Transverse colon (tissue), 4 donors: ENCODE data around the gene ST3GAL3. TPM values are rescaled to one million over a fixed set of nuclear protein-coding genes. Genes with fewer than 3 reads are reported as not detected.

Source experiments
- DNase-seq: peaks from one replicate; pipeline ENCODE4 v3.0.0-alpha.2; 2019
- H3K27ac ChIP-seq, 4 donors: fragments of 200-600 bp; sonication (generic); 2 replicates each; pipeline ENCODE4 v1.5.1; 2016 to 2018; ENCODE audit warnings: inconsistent platforms in 4 of 4
- H3K27me3 ChIP-seq: fragments of 200-600 bp; sonication (generic); 2 replicates; pipeline ENCODE4 v1.5.1; 2017; ENCODE audit warnings: inconsistent platforms
- H3K36me3 ChIP-seq, 4 donors: fragments of 200-600 bp; sonication (generic); 2 replicates each; pipeline ENCODE4 v1.5.1; 2017 to 2019; ENCODE audit warnings: inconsistent platforms in 4 of 4
- H3K4me1 ChIP-seq, 4 donors: fragments of 200-600 bp; sonication (generic); 2 replicates each; pipeline ENCODE4 v1.5.1; 2017 to 2020; ENCODE audit warnings: inconsistent platforms in 4 of 4
- H3K4me3 ChIP-seq, 4 donors: fragments of 200-600 bp; sonication (generic); 1 replicate in 1 of 4; 2 replicates in 3 of 4; pipeline versions ENCODE4 v1.5.1 to v1.6.1; 2017 to 2019; ENCODE audit warnings: inconsistent platforms in 4 of 4
- H3K9me3 ChIP-seq, 2 donors: fragments of 200-600 bp; sonication (generic); 2 replicates each; pipeline ENCODE4 v1.5.1; 2017 to 2019; ENCODE audit warnings: inconsistent platforms in 2 of 2
- CTCF ChIP-seq, 5 experiments: fragments of 200-600 bp in 3 of 5; fragments of 450-650 bp in 2 of 5; sonication (generic) in 3 of 5; IDR thresholded peaks; 1 replicate in 2 of 5; 2 replicates in 3 of 5; pipeline ENCODE4 v1.5.1; 2016 to 2017; ENCODE audit warnings: antibody characterized with exemption in 5 of 5, inconsistent platforms in 3 of 5, mild to moderate bottlenecking in 2 of 5, moderate library complexity in 1 of 5
- EP300 ChIP-seq: sonication (generic); formaldehyde crosslinking; IDR thresholded peaks from one replicate; pipeline ENCODE4 v1.6.1; 2017; ENCODE audit warnings: antibody characterized with exemption, low read depth
- POLR2A ChIP-seq: fragments of 450-650 bp; IDR thresholded peaks from one replicate; pipeline ENCODE4 v1.6.1; 2016; ENCODE audit warnings: antibody characterized with exemption, mild to moderate bottlenecking, moderate library complexity
- POLR2AphosphoS5 ChIP-seq, 3 donors: sonication (generic); formaldehyde crosslinking; IDR thresholded peaks; one replicate each; pipeline ENCODE4 v1.6.1; 2016; ENCODE audit warnings: antibody characterized with exemption in 3 of 3
- WGBS, 2 donors: methylation state at CpG; one replicate each; pipeline ENCODE4 v1.1.5; 2018; ENCODE audit warnings: low coverage in 1 of 2; 5-methylcytosine and 5-hydroxymethylcytosine counted together
- in situ Hi-C, 4 donors: fragments of 200-750 bp; cut with MboI; loops; one replicate each; pipeline versions ENCODE4 v1.15.0 to v1.15.1; 2017; ENCODE audit warnings: low sequenced_read_pairs in 3 of 4, low pct_ligation_motif_present in 1 of 4, low pct_unique_long_range_greater_than_20kb in 1 of 4
- intact Hi-C: fragments of 100-400 bp; cut with DNase I; formaldehyde crosslinking; loops from one replicate; pipeline ENCODE4 v1.15.1; 2023; ENCODE audit warnings: low total_unique reads
- total RNA-seq, 4 donors: library from RNA; depleted of rRNA; stranded (reverse); fragments of >200 nt; gene quantifications; one replicate each; pipeline ENCODE4 v1.1.0, GENCODE V29; 2016

The ST3GAL3 gene
- total RNA-seq, 4 donors from 2014 or later = 4.8 to 23.9 (median 9.7) TPM

- Histone ChIP-seq H3K27ac (no peak overlapping the region), H3K4me1 (peaks cover 19 to 42% (median 32%) of the 10 kb centered on the region in 4 donors), H3K4me3 (no peak overlapping the region), H3K36me3 (no peaks in the 10 kb centered on the region), H3K9me3 (no peaks in the 10 kb centered on the region), H3K27me3 (peaks cover 13% of the 10 kb centered on the region)
- in situ Hi-C loops (loop anchor here in 3 of 4 donors (10.0 to 25.0 kb wide), 4 partner anchors 163 to 400 kb away; partner anchors contain the start of gene PTPRF (in 1 of the 3)), intact Hi-C loops (no loop called here)
- WGBS, 2 donors = 60 to 69% methylated on average over 1 to 7 of the region's 8 CpGs
- TF ChIP-seq POLR2A (no peak), POLR2AphosphoS5 (IDR thresholded peaks at IDR 0.05) (no peak), CTCF (IDR thresholded peaks at IDR 0.05) (no peak), EP300 (no peak)
- DNase-seq = no peak
These were observed 230.0 kb downstream of the ST3GAL3 start for GRCh38 chr1:43937179-43937865.

- no peaks in the 10 kb centered on the region for H3K36me3 ChIP-seq
- no peaks in the 10 kb centered on the region for H3K9me3 ChIP-seq
- no peak for DNase-seq
- 88 to 100% methylated on average over 3 to 10 of the region's 10 CpGs for WGBS, 2 donors
- H3K4me3 ChIP-seq = no peak overlapping the region
- intact Hi-C loops = no loop called here
- H3K27me3 ChIP-seq = peaks cover 12% of the 10 kb centered on the region
- peaks cover 19 to 39% (median 27%) of the 10 kb centered on the region in 4 donors for H3K4me1 ChIP-seq
- TF ChIP-seq EP300 (no peak), POLR2A (no peak), CTCF (IDR thresholded peaks at IDR 0.05) (no peak), POLR2AphosphoS5 (IDR thresholded peaks at IDR 0.05) (no peak)
- no peak overlapping the region for H3K27ac ChIP-seq
- in situ Hi-C loops = loop anchor here in 3 of 4 donors (10.0 to 25.0 kb wide), 4 partner anchors 164 to 401 kb away; partner anchors contain the start of gene PTPRF (in 1 of the 3)
These were observed 231.0 kb downstream of the ST3GAL3 start for GRCh38 chr1:43938383-43938782.

GRCh38 chr1:43938892-43939587, 231.7 kb downstream of the ST3GAL3 start:
- DNase-seq = no peak
- WGBS, 2 donors = 60 to 86% methylated on average over 1 to 3 of the region's 3 CpGs
- Histone ChIP-seq H3K4me3 (no peak overlapping the region), H3K9me3 (no peaks in the 10 kb centered on the region), H3K4me1 (peaks cover 13 to 33% (median 21%) of the 10 kb centered on the region in 4 donors), H3K36me3 (no peaks in the 10 kb centered on the region), H3K27me3 (peaks cover 6% of the 10 kb centered on the region), H3K27ac (no peak overlapping the region)
- TF ChIP-seq EP300 (no peak), POLR2AphosphoS5 (IDR thresholded peaks at IDR 0.05) (no peak), CTCF (IDR thresholded peaks at IDR 0.05) (no peak), POLR2A (no peak)
- in situ Hi-C loops (loop anchor here in 3 of 4 donors (10.0 to 25.0 kb wide), 4 partner anchors 164 to 402 kb away; partner anchors contain the start of gene PTPRF (in 1 of the 3)), intact Hi-C loops (no loop called here)

GRCh38 chr1:43942411-43942810, 235.1 kb downstream of the ST3GAL3 start:
- Histone ChIP-seq H3K4me3 (no peak overlapping the region), H3K27me3 (no peaks in the 10 kb centered on the region), H3K36me3 (no peaks in the 10 kb centered on the region), H3K27ac (no peak overlapping the region), H3K9me3 (no peaks in the 10 kb centered on the region), H3K4me1 (peaks cover 2 to 25% (median 10%) of the 10 kb centered on the region in 4 donors)
- WGBS, 2 donors = 92% methylated on average over 3 of the region's 3 CpGs; no CpG with 5 or more reads in 1 of the 2 donors
- intact Hi-C loops = no loop called here
- in situ Hi-C loops = loop anchor here in 1 of 4 donors (25.0 kb wide), 1 partner anchor 405 kb away; the partner anchor contains the start of gene PTPRF
- no peak for DNase-seq
- TF ChIP-seq POLR2AphosphoS5 (IDR thresholded peaks at IDR 0.05) = no peak
- no peak for TF ChIP-seq EP300
- TF ChIP-seq CTCF (IDR thresholded peaks at IDR 0.05) = no peak
- TF ChIP-seq POLR2A = no peak
